ENCODE measurements around the gene TUBAL3. TPM values are rescaled to one million over a fixed set of nuclear protein-coding genes. Genes with fewer than 3 reads are reported as not detected.

Gene TUBAL3
- total and polyA plus RNA-seq, 9 of the 15 experiments (the other 6 are each of a cell fraction or from before 2014, with no cell fraction given) = 5.5 to 10.1 (median 6.9) TPM

GRCh38 chr10:5390607-5391205, 13.9 kb downstream of the TUBAL3 start (continued):
- TF ChIP-seq E2F5 (CRISPR knock-in tag; IDR thresholded peaks at IDR 0.05) (no peak), MLLT1 (IDR thresholded peaks at IDR 0.05) (0 out of 4 replicates have a peak, but pooled peaks of 1 of the 2 experiments have one; percentile 58), HDAC3 (IDR thresholded peaks at IDR 0.05; ENCODE audit: borderline replicate concordance, partially characterized antibody) (no peak), MEIS2 (IDR thresholded peaks at IDR 0.05; ENCODE audit: partially characterized antibody) (no peak), HDAC8 (tag; IDR thresholded peaks at IDR 0.05) (no peak), HOXB6 (CRISPR knock-in tag; IDR thresholded peaks at IDR 0.05; ENCODE audit: borderline replicate concordance) (no peak), ZFP1 (CRISPR knock-in tag; IDR thresholded peaks at IDR 0.05) (peak; percentile 83), CBX1 (IDR thresholded peaks at IDR 0.05; ENCODE audit: low read depth) (peak; percentile 36; the same call in 1 of the 2 replicates), SMC3 (conservative IDR thresholded peaks at IDR 0.05; ENCODE audit: insufficient read depth, low read depth, low read length) (no peak), CBX3 (IDR thresholded peaks at IDR 0.05; ENCODE audit: borderline replicate concordance in 1 of 2, low read length in 2 of 2) (peak in 1 of 2 experiments; percentile 99; a peak in 2 of 3 replicates), HMG20B (CRISPR knock-in tag; IDR thresholded peaks at IDR 0.05) (no peak), NUFIP1 (IDR thresholded peaks at IDR 0.05; ENCODE audit: partially characterized antibody) (no peak)
- TF ChIP-seq, protein P1, sequence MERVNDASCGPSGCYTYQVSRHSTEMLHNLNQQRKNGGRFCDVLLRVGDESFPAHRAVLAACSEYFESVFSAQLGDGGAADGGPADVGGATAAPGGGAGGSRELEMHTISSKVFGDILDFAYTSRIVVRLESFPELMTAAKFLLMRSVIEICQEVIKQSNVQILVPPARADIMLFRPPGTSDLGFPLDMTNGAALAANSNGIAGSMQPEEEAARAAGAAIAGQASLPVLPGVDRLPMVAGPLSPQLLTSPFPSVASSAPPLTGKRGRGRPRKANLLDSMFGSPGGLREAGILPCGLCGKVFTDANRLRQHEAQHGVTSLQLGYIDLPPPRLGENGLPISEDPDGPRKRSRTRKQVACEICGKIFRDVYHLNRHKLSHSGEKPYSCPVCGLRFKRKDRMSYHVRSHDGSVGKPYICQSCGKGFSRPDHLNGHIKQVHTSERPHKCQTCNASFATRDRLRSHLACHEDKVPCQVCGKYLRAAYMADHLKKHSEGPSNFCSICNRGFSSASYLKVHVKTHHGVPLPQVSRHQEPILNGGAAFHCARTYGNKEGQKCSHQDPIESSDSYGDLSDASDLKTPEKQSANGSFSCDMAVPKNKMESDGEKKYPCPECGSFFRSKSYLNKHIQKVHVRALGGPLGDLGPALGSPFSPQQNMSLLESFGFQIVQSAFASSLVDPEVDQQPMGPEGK (CRISPR knock-in tag; IDR thresholded peaks at IDR 0.05; ENCODE audit: borderline replicate concordance) = no peak

Measured in K562 (cell line).